DND-41 (cell line): ENCODE measurements around the gene PTX3.

Experiments
- ATAC-seq: fragments of 200-7000 bp; cut with Tn5 transposase; 3 replicates; pipeline ENCODE4 v1.9.1; 2021; ENCODE audit warnings: low read depth; ENCODE audit not compliant: insufficient read depth
- DNase-seq: peaks from one replicate; pipeline ENCODE4 v3.0.0-alpha.2; 2020
- H2AFZ ChIP-seq: 2 replicates; pipeline ENCODE4 v1.6.0; 2012; ENCODE audit warnings: low read depth, low read length
- H3K27ac ChIP-seq: 2 replicates; pipeline ENCODE4 v1.5.1; 2012; ENCODE audit warnings: low read length, inconsistent platforms
- H3K27me3 ChIP-seq: fragments of 200-600 bp; sonication (generic); 2 replicates; pipeline ENCODE4 v1.6.0; 2012; ENCODE audit warnings: low read length, mild to moderate bottlenecking, inconsistent platforms; ENCODE audit not compliant: insufficient read depth, poor library complexity
- H3K36me3 ChIP-seq: 2 replicates; pipeline ENCODE4 v1.5.1; 2012; ENCODE audit warnings: low read length, inconsistent platforms; ENCODE audit not compliant: insufficient read depth
- H3K4me1 ChIP-seq: 2 replicates; pipeline ENCODE4 v1.5.1; 2012; ENCODE audit warnings: mild to moderate bottlenecking, low read length; ENCODE audit not compliant: insufficient read depth
- H3K4me2 ChIP-seq: 2 replicates; pipeline ENCODE4 v1.6.0; 2012; ENCODE audit warnings: mild to moderate bottlenecking, moderate library complexity, low read length, inconsistent platforms; ENCODE audit not compliant: insufficient read depth
- H3K4me3 ChIP-seq, 2 experiments: fragments of 200-600 bp in 1 of 2; shearing (Covaris generic) in 1 of 2; 2 replicates each; pipeline ENCODE4 v1.5.1; 2012 to 2016; ENCODE audit warnings: inconsistent platforms in 2 of 2, low read length in 2 of 2, mild to moderate bottlenecking in 2 of 2, low read depth in 1 of 2, moderate library complexity in 1 of 2
- H3K79me2 ChIP-seq: 2 replicates; pipeline ENCODE4 v1.6.0; 2012; ENCODE audit warnings: low read length, inconsistent platforms; ENCODE audit not compliant: insufficient read depth
- H3K9ac ChIP-seq: 2 replicates; pipeline ENCODE4 v1.6.0; 2012; ENCODE audit warnings: low read depth, mild to moderate bottlenecking, inconsistent platforms, low read length, moderate library complexity
- H3K9me3 ChIP-seq: 2 replicates; pipeline ENCODE4 v1.5.1; 2012; ENCODE audit warnings: low read length, moderate library complexity, mild to moderate bottlenecking, inconsistent platforms; ENCODE audit not compliant: insufficient read depth, severe bottlenecking
- H4K20me1 ChIP-seq: 2 replicates; pipeline ENCODE4 v1.6.0; 2012; ENCODE audit warnings: low read length; ENCODE audit not compliant: insufficient read depth
- EZH2 ChIP-seq: IDR thresholded peaks from 3 replicates; pipeline ENCODE4 v1.6.1; 2012; ENCODE audit warnings: borderline replicate concordance, low read depth, mild to moderate bottlenecking, moderate library complexity, low read length, inconsistent platforms; ENCODE audit not compliant: severe bottlenecking
- TF ChIP-seq, protein P1 (sequence below): IDR thresholded peaks from 2 replicates; pipeline ENCODE4 v1.5.1; 2012; ENCODE audit warnings: borderline replicate concordance, low read length, moderate library complexity, mild to moderate bottlenecking; ENCODE audit not compliant: poor library complexity, severe bottlenecking; ENCODE audit errors: extremely low read depth

PTX3 gene

DNA sequence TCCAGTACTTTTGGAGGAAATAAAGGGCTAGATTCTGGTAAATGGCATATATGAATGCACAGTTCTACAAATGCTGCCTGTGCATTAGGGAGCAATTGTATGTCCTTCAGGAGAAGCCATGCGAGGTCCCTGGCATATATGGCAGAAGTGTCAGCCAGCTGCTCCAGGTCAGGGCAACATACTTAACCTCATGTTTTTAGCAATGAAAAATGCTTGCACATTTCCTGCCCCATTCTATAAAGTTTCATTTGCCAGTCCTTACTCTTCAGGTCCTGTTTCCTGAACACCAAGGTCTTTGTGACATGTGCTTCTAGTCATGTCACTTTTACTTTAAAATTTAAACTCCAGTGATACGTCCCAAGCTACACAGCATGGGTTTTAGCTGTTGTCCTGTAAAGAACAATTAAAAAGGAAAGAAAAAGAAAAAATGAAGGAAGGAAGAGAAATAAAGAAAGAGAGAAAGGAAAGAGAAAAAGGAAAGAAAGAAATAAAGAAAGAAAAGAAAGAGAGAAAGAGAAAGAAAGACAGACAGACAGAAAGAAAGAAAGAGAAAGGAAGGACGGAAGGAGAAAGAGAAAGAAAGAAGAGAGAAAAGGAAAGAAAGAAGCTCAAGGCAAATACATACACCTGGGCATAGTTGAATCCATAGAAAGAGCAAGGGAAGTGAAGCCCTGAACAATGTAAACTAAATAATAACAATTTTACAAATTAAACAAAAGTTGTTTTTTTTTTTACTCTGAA is 20.1 kb upstream of the PTX3 start:
- H2AFZ ChIP-seq: no peak overlapping the region
- H3K79me2 ChIP-seq: no peaks in the 10 kb centered on the region
- DNase-seq: no peak
- H3K27ac ChIP-seq: no peak overlapping the region
- H3K4me3 ChIP-seq: no peak overlapping the region
- no peaks in the 10 kb centered on the region for H4K20me1 ChIP-seq
- no peaks in the 10 kb centered on the region for H3K36me3 ChIP-seq
- no peaks in the 10 kb centered on the region for H3K4me1 ChIP-seq
- no peak for TF ChIP-seq EZH2
- TF ChIP-seq, protein P1, sequence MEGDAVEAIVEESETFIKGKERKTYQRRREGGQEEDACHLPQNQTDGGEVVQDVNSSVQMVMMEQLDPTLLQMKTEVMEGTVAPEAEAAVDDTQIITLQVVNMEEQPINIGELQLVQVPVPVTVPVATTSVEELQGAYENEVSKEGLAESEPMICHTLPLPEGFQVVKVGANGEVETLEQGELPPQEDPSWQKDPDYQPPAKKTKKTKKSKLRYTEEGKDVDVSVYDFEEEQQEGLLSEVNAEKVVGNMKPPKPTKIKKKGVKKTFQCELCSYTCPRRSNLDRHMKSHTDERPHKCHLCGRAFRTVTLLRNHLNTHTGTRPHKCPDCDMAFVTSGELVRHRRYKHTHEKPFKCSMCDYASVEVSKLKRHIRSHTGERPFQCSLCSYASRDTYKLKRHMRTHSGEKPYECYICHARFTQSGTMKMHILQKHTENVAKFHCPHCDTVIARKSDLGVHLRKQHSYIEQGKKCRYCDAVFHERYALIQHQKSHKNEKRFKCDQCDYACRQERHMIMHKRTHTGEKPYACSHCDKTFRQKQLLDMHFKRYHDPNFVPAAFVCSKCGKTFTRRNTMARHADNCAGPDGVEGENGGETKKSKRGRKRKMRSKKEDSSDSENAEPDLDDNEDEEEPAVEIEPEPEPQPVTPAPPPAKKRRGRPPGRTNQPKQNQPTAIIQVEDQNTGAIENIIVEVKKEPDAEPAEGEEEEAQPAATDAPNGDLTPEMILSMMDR: no peak
- no peaks in the 10 kb centered on the region for H3K27me3 ChIP-seq
- H3K4me2 ChIP-seq: no peak overlapping the region
- H3K9me3 ChIP-seq: no peaks in the 10 kb centered on the region
- no peak overlapping the region for H3K9ac ChIP-seq
- no peak for ATAC-seq

DNA sequence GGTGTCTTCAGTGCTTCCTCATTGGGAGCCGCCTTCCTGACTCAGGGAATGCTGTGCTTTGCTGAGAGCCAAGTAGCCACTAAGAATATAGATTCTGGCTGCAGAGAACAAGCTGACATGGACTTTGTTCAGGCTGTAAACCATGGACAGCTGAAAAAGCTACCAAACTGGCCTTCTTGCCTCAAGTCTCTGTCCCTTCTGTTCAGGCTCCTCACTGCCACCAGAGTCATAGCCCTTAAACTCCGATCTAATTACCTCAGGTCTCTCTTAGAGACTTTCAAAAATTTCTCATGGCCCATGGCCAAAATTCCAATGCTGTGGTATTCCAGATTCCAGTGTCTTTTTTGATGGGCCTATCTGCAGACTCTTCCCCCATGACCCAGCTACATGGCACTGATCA is 19.4 kb upstream of the PTX3 start:
- ATAC-seq: no peak
- no peaks in the 10 kb centered on the region for H3K9me3 ChIP-seq
- H3K27me3 ChIP-seq: no peaks in the 10 kb centered on the region
- no peaks in the 10 kb centered on the region for H3K79me2 ChIP-seq
- no peak overlapping the region for H3K9ac ChIP-seq
- DNase-seq: no peak
- no peak overlapping the region for H3K27ac ChIP-seq
- H2AFZ ChIP-seq: no peak overlapping the region
- H3K4me2 ChIP-seq: no peak overlapping the region
- H3K36me3 ChIP-seq: no peaks in the 10 kb centered on the region
- H3K4me3 ChIP-seq: no peak overlapping the region
- no peak for TF ChIP-seq EZH2
- TF ChIP-seq, protein P1: no peak
- H3K4me1 ChIP-seq: no peaks in the 10 kb centered on the region
- no peaks in the 10 kb centered on the region for H4K20me1 ChIP-seq

DNA sequence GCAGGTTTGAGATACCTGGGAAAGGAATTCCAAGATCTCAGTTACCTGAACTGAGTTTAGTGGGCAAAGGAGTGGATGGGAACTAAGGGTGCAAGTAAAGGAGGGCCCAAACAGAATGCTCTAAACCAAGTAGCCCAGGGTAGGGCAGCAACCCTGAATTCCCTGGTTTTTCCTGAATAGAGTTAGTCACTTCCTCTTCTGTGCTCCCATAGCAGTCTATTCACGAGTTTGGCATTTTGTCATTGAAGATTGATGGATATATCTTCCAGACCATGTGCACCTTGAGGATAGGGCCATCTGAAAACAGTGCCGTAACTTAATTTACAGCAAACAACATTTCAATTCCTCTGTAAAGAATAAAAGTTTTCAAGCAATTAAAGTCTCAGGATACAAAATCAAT is 18.5 kb upstream of the PTX3 start:
- Histone ChIP-seq H3K79me2 (no peaks in the 10 kb centered on the region), H3K36me3 (no peaks in the 10 kb centered on the region), H2AFZ (no peak overlapping the region), H3K4me2 (no peak overlapping the region), H3K4me3 (no peak overlapping the region), H3K27ac (no peak overlapping the region), H4K20me1 (no peaks in the 10 kb centered on the region), H3K9ac (no peak overlapping the region), H3K27me3 (no peaks in the 10 kb centered on the region), H3K9me3 (no peaks in the 10 kb centered on the region), H3K4me1 (no peaks in the 10 kb centered on the region)
- DNase-seq: no peak
- no peak for ATAC-seq
- TF ChIP-seq, protein P1: no peak
- TF ChIP-seq EZH2: no peak
